ENCODE results near the gene CRYAB.

GRCh38 chr11:111882202-111882601, 29.4 kb downstream of the CRYAB start:
- TF ChIP-seq EZH2 (IDR thresholded peaks at IDR 0.05; ENCODE audit: low read length, unreplicated experiment): no peak
- no peak for TF ChIP-seq CTCF (conservative IDR thresholded peaks at IDR 0.05; ENCODE audit: low read depth, low read length)

All from PC-3 (cell line).